GM12878 (cell line): ENCODE measurements around the gene TEAD4.

Experiments used
- BRCA1 ChIP-seq: IDR thresholded peaks from 2 replicates; pipeline ENCODE4 v1.6.1; 2011; ENCODE audit warnings: low read depth, low read length, improper control_type of control experiment
- E2F4 ChIP-seq: IDR thresholded peaks from 2 replicates; pipeline ENCODE4 v1.6.1; 2012; ENCODE audit warnings: low read depth, low read length, improper control_type of control experiment
- KLF5 ChIP-seq: fragments of 450-650 bp; IDR thresholded peaks from 2 replicates; pipeline ENCODE4 v1.6.1; 2014; ENCODE audit warnings: mild to moderate bottlenecking; ENCODE audit not compliant: partially characterized antibody
- SIN3A ChIP-seq: IDR thresholded peaks from 2 replicates; pipeline ENCODE4 v1.6.1; 2012; ENCODE audit warnings: low read depth, low read length, improper control_type of control experiment
- ZBTB40 ChIP-seq: fragments of 450-650 bp; IDR thresholded peaks from 2 replicates; pipeline ENCODE4 v1.6.1; 2016; ENCODE audit warnings: mild to moderate bottlenecking, moderate library complexity, borderline replicate concordance
- TF ChIP-seq, protein P1 (sequence below), 3 experiments: IDR thresholded peaks in 2 of 3; conservative IDR thresholded peaks in 1 of 3; 2 replicates each; pipeline ENCODE4 v1.5.1; 2011; ENCODE audit warnings: low read depth in 3 of 3, low read length in 3 of 3, mild to moderate bottlenecking in 3 of 3, control low read depth in 2 of 3, moderate library complexity in 2 of 3, inconsistent platforms in 1 of 3, mixed read lengths in 1 of 3; ENCODE audit not compliant: control insufficient read depth in 2 of 3, insufficient read depth in 1 of 3; ENCODE audit errors: extremely low read depth in 1 of 3

- TF ChIP-seq ZBTB40 (no peak), SIN3A (no peak), BRCA1 (no peak), E2F4 (no peak), KLF5 (no peak)
- TF ChIP-seq, protein P1, sequence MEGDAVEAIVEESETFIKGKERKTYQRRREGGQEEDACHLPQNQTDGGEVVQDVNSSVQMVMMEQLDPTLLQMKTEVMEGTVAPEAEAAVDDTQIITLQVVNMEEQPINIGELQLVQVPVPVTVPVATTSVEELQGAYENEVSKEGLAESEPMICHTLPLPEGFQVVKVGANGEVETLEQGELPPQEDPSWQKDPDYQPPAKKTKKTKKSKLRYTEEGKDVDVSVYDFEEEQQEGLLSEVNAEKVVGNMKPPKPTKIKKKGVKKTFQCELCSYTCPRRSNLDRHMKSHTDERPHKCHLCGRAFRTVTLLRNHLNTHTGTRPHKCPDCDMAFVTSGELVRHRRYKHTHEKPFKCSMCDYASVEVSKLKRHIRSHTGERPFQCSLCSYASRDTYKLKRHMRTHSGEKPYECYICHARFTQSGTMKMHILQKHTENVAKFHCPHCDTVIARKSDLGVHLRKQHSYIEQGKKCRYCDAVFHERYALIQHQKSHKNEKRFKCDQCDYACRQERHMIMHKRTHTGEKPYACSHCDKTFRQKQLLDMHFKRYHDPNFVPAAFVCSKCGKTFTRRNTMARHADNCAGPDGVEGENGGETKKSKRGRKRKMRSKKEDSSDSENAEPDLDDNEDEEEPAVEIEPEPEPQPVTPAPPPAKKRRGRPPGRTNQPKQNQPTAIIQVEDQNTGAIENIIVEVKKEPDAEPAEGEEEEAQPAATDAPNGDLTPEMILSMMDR (IDR thresholded peaks at IDR 0.05 in 2 of 3, conservative IDR thresholded peaks at IDR 0.05 in 1 of 3; ENCODE audit: control insufficient read depth in 2 of 3, extremely low read depth in 1 of 3, insufficient read depth in 1 of 3, low read depth in 3 of 3, low read length in 3 of 3) = no peak
Observed at GRCh38 chr12:3054374-3054773, 95.2 kb downstream of the TEAD4 start.
